T follicular helper cell (primary cell): ENCODE results near the gene ULK1.

Source experiments
- DNase-seq: peaks from one replicate; pipeline ENCODE4 v3.0.0-alpha.2; 2020; ENCODE audit warnings: low read depth

The ULK1 gene

DNA sequence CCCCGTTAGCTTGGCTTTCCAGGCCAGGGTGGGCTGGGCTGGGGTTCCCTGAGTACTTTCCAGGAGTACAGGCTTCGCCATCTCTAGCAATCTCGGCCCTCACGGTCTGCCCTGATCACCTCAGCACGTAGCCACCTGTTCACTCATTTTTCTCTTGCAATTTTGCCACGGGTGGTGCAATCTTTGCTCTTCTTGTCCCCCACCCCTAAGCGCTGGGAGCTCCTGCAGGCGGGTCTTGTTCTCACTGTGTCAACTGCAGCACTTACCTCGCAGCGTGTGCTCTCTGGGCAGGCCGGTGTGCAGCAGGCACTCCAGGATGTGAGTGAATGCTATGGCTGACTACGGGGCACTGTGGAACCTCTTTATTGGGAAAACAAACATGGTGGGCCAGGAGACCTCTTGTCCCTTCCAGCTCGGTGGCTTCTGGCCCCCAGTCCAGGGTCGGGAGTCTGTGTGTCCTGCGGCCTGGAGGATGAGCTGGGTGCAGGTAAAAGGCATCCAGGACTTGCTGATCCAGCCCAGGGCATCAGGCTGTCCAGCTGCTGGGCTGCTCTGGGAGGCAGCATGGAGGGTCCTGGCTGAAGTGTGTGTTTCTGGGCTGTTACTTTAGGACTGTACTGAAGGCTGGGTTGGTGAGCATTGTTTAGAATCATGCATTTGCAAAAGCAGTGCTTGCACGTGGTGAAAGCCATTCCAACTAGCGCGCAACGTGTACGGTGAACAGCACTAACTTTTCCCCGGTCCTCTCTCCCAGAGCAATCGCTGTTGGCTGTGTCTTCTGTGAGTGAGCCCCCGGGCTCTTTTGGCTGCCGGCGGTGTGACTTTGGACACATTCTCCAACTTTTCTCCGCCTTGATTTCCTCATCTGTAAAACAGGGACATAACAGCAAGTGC is 1.5 kb upstream of the ULK1 start:
- DNase-seq: no peak

DNA sequence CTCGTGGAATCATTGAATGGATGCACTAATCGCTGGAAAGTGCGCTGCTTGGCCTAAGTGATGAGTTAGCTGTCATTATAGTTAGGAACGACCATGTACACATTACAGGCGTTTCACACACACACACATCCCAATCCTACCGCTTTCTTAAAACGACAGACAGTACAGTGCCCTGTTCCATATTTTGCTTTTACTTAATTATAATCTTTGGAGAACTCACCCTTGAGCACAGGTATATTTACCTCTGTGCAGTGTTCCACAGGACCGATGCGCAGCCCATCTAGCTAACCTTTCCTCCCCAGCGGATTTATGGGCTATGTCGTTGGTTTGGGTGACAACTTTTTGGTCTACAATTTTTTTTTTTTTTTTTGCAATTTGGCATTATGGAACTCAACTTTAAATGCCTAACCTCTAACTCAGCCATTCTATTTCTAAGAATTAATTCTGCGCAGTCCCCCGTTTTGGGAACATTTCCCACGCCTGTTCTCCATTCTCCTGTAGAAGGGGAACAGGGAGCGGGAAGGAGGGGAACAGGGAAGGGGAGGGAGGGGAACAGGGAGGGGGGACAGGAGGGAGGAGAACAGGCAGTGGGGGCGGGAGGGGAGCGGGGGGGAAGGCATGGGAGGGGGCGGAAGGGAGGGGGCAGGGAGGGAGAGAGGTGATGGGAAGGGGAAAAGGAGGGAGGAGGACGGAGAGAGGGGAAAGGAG is 663 bp upstream of the ULK1 start:
- DNase-seq: no peak

DNA sequence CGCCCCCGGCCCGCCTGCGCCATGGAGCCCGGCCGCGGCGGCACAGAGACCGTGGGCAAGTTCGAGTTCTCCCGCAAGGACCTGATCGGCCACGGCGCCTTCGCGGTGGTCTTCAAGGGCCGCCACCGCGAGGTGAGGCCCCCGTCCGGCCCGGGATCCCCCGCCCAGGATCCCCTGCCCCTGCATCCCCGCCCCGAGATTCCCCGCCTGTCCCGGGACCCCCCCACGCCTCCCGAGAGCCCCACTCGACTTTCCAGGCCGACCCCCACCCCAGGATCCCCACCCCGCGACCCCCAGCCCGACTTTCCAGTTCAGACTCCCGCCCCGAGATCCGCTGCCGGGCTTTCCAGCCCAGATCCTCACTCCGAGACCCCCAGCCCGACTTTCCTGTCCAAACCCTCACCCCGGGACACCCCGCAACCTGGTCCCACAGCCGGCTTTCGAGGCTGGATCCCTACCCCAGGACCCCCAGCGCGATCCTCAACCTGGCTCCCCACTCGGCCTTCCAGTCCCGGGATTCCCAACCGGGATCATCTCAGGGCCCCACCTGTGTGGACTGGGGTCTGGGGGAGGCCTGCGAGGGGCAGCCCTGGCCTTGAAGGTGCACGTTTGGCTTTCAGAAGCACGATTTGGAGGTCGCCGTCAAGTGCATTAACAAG is 688 bp downstream of the ULK1 start:
- no peak for DNase-seq

DNA sequence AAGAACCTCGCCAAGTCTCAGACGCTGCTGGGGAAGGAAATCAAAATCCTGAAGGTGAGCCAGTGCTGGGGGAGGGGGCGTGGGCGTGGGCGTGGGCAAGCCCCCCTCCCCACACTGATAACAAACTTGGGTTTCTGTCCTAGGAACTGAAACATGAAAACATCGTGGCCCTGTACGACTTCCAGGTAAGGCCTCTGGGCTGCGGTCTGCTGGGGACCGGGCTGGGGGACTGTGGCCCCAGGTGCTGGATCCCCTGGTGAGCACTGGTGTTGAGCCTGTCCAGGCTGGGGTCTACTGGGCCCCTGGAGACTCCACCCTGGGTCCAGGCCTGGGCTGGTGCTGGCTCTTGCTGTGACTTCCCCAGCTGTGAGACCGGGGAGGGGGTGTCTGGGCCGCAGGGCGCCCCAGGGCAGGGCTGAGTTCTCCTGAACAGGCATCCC is 1.2 kb downstream of the ULK1 start:
- no peak for DNase-seq

DNA sequence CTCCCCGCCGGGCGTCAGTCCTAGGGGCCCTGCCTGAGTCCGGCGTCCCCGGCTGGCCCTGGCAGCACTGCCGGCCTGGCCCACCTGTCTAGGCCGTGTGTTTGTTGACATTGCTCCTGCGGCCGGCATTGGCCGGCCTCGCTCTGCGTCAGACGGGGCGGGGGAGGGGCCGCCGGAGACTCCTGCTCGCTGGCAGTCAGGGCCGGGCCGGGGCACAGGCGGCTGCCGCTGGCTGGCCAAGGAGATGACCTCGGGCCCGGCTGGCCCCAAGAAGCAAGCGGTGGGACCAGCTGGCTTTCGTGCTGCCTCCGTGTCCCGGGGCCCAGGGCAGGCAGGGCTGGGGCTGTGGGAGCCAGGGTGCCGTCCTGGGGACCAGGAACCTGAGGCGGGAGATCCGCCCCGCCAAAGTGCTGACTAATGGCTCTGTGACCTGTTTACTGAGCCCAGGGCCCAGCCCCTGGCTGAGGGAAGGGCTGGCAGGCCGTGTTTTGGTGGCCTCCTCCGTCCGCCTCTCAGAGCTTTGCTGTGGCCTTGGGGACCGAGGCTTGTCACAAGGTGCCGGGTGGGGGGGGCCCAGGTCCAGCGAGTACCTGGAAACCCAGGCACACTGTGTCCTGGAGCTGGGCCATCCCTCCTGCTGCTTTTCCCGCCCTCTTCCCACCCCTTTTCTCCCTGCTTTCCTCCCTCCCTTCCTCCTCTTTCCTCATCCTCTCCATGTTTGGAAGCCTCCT is 1.8 kb downstream of the ULK1 start:
- DNase-seq: peak; percentile 35

DNA sequence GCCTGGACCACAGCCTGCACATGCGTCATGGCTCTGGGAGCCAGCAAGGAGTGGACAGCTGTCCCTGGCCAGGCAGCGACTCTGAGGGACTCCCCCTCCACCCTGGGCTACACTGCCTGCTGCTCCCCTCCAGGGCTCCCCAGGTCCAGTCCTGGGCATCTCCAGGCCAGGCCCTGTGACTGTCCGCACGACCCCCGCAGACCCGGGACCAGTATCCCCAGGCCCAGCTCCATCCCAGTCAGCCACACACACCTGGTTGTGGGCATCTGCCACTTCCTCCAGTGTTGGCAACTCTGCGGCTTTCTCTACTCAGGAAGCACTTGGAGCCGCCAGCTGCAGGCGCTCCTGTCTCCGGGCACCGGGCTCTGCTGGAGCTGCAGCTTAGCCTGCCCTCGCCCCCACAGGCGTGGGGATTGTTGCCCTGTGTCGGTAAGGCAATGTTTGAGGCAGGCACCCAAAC is 2.4 kb downstream of the ULK1 start:
- DNase-seq: no peak

DNA sequence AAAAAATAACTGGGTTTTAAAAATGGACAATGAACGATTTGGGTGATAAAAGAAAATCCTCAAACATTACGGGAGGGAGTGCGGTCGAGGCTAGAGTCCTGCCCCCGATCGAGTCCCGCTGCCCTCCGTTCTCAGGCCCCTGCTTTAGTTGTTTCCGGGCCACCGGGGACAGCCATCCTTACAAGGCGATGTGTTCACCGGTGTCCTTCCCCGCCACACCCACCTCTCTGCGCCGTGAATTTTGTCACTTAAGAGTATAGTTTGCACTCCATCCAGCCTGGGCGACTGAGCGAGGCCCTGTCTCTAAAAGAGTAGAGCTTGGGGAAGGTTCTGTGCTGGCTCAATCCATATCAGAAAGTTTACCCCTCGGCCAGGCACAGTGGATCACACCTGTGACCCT is 2.9 kb downstream of the ULK1 start:
- DNase-seq: no peak

DNA sequence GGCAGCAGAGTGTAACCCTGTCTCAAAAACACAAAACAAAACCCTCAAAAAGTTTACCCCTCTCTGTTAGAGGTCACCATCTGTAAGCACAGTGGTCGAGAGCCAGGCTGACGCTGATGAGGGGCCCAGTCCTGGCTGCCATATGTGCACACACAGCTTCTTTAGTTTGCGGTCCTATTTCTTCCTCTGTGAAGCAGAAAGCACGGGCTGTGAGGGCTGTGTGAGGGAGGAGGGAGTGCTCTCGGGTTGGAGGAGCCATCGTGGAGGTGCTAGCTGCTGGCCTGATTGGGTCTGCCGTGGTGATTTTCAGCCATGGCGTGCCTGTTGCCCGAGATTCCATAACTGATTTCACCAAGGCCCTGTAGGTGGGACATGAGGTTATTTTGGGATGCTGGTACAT is 3.5 kb downstream of the ULK1 start:
- DNase-seq: no peak

DNA sequence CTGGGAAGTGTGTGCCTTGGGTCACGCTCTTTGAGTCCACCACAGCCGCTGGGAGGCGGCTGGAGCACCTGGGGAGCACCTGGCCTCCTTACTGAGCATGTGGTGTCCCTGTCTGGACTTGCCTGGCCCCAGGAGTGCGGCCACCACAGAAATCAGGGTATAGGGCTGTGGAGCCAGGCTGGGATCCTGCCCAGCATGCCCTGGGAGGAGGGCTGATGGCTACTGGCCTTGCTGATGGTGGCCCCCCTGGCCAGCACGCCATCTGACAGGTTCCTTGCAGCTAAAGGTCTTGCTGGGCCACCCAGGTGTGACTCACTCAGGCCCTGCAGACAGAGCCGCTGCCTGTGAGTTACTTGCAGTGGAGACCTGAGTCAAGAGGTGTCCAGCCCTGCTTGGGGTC is 6.0 kb downstream of the ULK1 start:
- DNase-seq: no peak

DNA sequence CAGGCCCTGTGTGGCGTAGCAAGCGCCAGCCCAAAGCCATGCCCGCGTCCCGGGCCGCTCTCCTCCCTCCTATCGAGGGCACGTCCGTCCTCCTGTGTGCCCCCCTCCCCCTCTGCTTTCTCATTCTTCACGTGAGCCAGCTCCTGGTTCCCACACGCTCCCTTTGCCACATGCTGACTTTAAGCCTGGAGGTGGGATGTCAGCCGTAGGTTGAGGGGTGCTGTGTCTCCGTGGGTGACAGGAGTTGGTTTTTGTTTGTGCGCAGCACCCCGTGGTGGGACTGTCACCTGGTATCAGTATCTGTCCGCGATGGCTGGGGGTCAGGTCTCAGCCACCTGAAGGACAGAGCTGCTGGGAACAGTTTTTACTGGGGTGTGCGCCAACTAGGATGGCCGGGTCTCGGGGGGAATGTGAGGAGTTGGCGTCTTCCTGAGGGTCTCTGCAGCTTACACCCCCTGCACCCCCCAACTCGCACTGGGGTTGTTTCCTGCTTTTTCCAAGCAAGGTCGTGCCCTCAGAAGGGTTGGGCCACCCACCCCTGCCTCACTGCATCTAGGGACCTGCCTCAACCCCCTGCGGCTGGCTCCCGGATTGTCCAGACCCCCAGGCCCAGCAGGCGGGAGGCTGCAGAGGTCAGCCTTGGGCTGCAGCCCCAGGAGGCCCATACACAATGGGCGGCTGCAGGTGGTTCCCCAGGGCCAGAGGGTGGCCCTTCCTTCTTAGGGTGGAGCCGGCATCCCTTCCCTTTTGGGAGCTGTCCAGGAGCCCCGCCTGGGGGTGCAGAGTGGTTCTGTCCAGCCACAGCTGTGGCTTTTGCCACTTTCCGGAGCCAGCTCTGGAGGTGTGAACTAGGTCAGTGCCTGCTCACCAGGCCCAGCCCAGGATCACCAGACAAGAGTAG is 7.3 kb downstream of the ULK1 start:
- DNase-seq: no peak

DNA sequence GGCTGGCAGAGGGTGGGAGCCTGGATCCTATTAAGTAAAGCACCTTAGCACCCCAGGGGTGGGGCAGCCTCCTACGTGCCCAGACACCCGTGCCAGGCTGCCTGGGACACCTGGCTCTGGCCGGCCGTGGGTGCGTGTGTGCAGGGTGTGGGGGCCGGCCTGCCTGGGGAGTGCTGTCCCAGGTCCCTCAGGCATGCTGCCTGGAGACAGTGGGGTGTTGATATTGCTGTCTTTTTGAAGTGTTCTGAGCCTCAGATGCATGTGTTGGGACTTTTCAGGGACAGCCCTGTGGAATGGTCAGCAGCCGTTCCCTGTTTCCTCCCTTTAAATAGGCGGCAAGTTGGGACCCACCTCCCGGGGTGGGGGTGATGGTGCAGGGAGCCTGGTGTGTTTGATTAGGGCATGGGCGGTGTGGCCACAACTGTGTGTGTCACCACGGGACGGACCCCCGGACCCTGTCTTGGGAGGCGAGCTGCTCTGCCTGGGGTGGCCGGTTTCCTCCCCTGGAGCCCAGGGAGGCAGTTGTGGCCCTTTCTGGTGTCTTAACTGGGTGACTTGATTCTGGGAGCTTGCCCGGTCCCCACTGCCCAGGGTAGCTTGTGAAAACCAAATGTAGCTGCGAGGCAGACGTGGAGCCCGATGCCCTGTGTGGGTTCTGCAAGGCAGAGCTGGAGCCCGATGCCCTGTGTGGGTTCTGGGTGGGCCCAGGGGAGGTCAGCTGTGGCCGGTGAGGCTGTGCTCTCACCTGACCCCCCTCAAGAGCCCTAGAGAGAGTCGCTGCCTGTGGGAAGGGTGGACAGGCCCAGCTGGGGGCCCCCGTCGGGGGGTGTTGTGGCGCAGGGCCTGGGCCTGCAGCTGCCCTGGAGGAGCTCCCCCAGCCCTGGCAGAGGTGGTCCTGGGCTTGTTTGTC is 8.2 kb downstream of the ULK1 start:
- DNase-seq: no peak

DNA sequence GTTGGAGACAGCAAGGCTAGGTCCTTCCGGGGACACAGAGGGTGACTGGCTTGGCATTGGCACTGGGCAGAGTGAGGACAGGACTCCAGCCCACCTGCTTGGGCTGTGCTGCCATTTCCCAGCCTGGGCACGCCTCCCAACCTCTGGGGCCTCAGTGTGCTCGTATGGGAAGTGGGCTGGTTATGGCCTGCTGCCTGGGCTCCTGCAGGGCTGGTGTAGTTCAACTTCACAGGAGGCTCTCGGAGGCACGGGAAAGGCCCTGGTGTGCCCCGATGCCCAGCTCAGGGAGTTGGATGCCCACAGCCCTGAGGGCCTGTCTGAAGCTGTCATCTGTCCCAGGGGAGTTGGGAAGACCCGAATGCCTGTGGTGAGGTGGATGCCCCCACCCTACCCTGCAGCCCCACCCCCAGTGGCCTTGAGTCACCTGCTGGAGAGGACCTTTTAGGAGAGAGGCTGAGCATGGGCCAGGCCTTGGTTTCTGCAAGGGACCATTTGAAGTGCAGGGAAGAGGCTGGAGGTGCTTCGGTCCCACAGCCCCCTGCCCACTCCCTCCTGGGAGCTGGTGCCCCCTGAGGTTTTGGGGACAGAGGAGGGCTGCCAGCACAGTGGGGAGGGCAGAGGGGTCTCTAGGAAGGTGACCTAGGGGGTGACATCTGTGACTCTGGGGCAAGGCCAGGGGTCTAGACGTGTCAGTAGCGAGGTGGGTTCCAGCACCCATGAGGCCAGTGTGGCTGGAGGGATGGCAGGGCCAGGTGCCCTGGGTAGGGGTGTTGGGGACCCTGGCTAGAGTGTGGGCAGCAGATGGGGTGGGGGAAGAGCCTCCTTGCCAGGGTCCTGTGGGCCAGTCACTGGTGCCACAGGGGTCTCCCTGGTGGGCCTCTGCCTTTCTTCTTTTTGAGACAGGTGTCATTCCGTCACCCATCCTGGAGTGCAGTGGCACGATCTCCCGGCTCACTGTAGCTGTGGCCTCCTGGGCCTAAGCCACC is 9.1 kb downstream of the ULK1 start:
- no peak for DNase-seq

DNA sequence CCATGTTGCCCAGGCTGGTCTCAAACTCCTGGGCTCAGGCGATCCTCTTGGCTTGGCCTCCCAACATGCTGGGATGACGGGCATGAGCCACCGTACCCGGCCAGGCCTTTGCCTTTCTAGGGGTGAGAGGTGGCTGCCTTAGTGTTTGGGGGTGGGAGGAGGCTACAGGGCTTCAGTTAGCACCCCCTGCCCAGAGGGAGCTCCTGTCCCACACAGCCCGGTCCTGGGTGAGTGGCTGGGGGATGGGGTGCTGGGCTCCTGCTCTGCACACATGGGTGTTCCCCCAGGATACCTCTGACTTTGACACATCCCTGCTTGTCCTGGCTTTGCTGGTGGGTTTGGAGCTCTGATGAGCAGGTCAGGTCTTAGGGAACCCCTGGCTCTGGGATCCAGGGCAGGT is 9.9 kb downstream of the ULK1 start:
- DNase-seq: no peak

DNA sequence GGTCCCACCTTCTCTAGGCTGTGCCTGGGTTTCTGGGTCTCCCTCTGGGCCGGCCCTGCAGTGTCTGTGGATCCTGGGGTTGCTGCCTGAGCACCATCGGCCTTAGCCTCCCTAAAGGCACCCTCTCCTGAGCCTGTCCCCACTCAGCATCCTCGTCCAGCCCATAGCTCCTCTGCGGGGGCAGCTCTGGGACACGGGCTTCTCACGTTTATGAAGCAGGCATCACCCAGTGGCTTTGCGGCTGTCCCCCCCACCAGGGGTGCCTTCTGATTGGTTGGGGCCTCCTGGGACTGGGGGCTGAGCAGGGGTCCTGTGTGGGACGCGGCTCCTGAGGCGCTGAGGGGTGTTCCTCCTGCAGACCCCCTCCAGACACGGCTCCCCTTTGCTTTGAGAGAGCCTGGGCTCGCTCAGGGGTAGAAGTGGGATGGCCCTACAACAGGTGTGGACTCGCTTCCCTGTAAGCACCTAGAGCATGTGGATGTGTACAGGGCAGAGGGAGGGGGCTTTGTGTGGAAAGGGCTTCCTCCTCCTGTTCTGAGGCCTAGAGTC is 10.7 kb downstream of the ULK1 start:
- no peak for DNase-seq

DNA sequence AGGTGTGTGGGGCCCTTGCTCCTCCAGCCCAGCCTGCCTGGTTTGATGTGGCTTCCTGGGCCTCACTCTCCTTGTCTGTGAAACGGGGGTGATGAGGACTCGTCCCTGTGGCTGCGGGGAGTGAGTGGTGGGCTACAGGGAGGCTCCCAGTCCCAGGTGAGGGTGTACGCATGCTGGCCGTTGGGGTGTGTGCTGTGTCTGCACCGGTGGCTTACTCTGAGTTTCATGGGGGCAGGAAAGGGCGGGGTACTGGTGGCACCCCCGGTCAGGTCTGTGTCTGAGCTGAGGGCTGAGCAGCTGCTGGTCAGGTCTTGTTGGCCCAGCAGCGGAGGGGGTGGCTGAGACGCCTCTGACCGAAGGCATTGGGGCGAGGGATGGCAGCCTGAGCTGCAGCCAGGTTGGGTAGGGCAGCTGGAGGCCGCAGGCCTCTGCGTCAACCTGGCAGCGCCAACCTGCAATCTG is 11.2 kb downstream of the ULK1 start:
- DNase-seq: no peak

DNA sequence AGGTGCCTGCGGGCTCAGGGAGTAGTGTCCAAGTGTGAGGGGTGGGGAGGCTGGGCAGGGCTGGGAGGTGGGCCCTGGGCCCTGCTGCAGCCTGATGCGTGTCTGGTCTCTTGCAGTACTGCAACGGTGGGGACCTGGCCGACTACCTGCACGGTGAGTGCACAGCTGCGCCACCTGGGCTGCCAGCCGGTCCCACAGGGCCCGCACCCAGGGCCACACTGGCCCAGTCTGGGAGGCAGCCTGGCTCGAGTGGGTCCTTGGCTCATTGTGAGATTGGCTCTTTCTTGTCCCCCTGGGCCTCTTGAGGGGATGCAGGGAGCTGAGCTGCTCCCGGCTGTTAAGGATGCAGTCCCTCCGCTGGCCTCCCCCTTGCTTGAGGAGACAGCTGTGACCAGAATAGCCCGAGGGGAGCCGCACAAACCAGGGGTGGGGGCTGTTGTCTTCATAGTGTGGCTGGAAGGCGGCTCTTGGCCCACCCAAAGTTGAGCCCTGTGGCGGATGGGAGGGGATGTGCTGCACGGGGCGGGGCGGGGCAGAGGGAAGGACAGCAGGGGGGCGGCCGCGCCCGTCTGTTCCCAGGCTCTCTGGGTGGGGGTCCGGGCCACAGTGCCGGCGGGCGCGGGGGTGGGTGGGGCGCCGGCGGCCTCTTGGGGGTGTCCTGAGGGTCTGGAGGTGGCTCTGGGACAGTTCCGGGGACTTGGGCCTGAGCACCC is 13.1 kb downstream of the ULK1 start:
- DNase-seq: no peak
